ENCODE results near the gene EDDM3A. TPM values are rescaled to one million over a fixed set of nuclear protein-coding genes. Genes with fewer than 3 reads are reported as not detected.

Gene EDDM3A
- total RNA-seq, 4 donors from 2014 or later: not detected

DNA sequence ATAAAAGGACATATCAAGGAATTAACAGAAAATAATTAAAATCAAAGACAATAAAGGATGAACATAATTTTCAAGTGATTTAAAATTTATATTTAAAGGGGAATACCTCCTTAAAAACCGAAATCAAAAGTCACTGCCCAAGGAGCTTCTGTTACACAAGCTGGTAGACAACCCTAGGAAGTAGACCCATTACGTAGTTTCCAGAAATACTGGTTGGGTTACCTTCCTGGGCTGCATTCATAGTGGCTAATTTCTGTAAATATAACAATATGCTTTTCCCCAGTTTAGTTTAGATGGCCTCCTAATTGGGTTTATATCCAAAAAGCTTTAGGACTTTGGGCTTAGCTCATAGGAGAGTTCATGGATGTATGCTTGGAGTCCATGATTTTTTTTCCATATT lies 2.1 kb upstream of the EDDM3A start:
- H3K27me3 ChIP-seq: no peaks in the 10 kb centered on the region
- TF ChIP-seq, protein P1, sequence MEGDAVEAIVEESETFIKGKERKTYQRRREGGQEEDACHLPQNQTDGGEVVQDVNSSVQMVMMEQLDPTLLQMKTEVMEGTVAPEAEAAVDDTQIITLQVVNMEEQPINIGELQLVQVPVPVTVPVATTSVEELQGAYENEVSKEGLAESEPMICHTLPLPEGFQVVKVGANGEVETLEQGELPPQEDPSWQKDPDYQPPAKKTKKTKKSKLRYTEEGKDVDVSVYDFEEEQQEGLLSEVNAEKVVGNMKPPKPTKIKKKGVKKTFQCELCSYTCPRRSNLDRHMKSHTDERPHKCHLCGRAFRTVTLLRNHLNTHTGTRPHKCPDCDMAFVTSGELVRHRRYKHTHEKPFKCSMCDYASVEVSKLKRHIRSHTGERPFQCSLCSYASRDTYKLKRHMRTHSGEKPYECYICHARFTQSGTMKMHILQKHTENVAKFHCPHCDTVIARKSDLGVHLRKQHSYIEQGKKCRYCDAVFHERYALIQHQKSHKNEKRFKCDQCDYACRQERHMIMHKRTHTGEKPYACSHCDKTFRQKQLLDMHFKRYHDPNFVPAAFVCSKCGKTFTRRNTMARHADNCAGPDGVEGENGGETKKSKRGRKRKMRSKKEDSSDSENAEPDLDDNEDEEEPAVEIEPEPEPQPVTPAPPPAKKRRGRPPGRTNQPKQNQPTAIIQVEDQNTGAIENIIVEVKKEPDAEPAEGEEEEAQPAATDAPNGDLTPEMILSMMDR (IDR thresholded peaks at IDR 0.05): no peak
- no peak for TF ChIP-seq POLR2A (IDR thresholded peaks at IDR 0.05)
- H3K27ac ChIP-seq: no peak overlapping the region

DNA sequence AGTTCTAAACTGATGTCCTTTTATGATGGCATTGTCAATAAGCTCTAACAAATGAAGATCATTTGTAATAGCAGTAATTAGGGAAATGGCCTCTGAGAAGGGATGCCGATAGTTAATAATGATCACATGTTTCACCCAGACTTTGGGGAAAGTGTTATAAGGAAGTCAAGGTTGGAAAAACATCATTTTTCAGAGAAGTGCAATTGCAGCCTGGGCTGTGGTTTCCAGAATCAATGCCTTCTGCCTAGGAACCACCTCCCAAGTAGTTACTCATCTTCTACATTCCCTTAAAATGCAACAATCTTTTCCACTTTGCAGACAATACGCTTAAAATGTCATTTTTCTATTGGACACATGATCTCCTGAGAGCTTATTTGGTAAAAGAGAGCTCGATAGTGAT lies 879 bp downstream of the EDDM3A start:
- WGBS, 2 donors: 85 to 90% methylated on average over 3 of the region's 3 CpGs
- H3K36me3 ChIP-seq: no peaks in the 10 kb centered on the region

More for the DNA sequence above, 2.1 kb upstream of the EDDM3A start:
- Histone ChIP-seq H3K9me3 (no peaks in the 10 kb centered on the region), H3K4me1 (no peaks in the 10 kb centered on the region), H3K4me3 (replicated peaks in 1 of 3) (no peak overlapping the region), H3K36me3 (no peaks in the 10 kb centered on the region)
- intact Hi-C loops (cut with DNase I): no loop called here
- no peak for DNase-seq
- WGBS, 2 donors: 88 to 89% methylated on average over 2 of the region's 2 CpGs

DNA sequence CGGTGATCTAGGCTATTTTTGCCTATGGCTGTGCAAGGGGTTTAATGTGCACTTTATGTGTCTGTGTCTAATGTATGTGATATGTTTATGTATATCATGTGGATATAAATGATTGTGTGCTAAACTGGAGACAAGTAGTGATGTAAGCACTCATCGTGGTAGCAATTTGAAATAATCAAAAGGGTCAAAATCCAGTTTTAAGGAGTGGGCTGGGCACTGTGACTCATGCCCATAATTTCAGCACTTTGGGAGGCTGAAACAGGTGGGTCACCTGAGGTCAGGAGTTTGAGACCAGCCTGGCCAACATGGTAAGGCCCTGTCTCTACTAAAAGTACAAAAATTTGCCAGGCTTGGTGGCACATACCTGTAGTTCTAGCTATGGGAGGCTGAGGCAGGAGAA lies 2.8 kb downstream of the EDDM3A start:
- WGBS, 2 donors: 93 to 96% methylated on average over 2 of the region's 2 CpGs
- TF ChIP-seq, protein P1 (IDR thresholded peaks at IDR 0.05): no peak
- TF ChIP-seq POLR2A (IDR thresholded peaks at IDR 0.05): no peak
- no peak overlapping the region for H3K27ac ChIP-seq
- H3K4me3 ChIP-seq (replicated peaks in 1 of 3): no peak overlapping the region
- intact Hi-C loops (cut with DNase I): no loop called here
- no peaks in the 10 kb centered on the region for H3K27me3 ChIP-seq
- no peaks in the 10 kb centered on the region for H3K36me3 ChIP-seq
- H3K9me3 ChIP-seq: no peaks in the 10 kb centered on the region
- H3K4me1 ChIP-seq: no peaks in the 10 kb centered on the region
- DNase-seq: no peak

More for the DNA sequence above, 879 bp downstream of the EDDM3A start:
- H3K4me1 ChIP-seq: no peaks in the 10 kb centered on the region
- H3K27ac ChIP-seq: no peak overlapping the region
- no peak for DNase-seq
- no peaks in the 10 kb centered on the region for H3K9me3 ChIP-seq
- intact Hi-C loops (cut with DNase I): no loop called here
- H3K4me3 ChIP-seq (replicated peaks in 1 of 3): no peak overlapping the region
- TF ChIP-seq, protein P1 (IDR thresholded peaks at IDR 0.05): no peak
- H3K27me3 ChIP-seq: no peaks in the 10 kb centered on the region

DNA sequence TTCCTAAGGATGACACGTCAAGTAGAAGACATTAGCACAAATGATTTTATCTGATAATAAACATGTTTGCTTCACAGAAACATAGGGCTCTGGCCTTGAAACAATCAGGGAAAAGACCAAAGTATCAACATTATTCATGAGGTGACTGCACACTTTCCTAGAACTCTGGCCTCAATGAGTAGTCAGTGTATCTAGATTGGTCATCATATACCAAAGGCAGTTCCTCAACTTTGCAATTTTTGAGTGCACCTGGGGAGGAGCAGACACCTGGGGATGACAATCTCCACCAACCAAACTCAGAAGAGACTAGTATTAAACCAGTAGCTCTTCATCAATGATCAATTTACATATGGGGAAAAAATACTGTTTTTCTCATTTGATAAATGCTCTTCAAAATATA lies 4.5 kb downstream of the EDDM3A start:
- peaks cover 3 to 8% of the 10 kb centered on the region in 2 donors for H3K4me1 ChIP-seq
- TF ChIP-seq POLR2A (IDR thresholded peaks at IDR 0.05): no peak
- TF ChIP-seq, protein P1 (IDR thresholded peaks at IDR 0.05): no peak
- no peak overlapping the region for H3K4me3 ChIP-seq (replicated peaks in 1 of 3)
- H3K27me3 ChIP-seq: no peaks in the 10 kb centered on the region
- no peaks in the 10 kb centered on the region for H3K36me3 ChIP-seq
- no peaks in the 10 kb centered on the region for H3K9me3 ChIP-seq
- DNase-seq: no peak
- intact Hi-C loops (cut with DNase I): no loop called here
- WGBS, 2 donors: 88 to 96% methylated on average over 1 of the region's 1 CpG
- H3K27ac ChIP-seq: no peak overlapping the region

DNA sequence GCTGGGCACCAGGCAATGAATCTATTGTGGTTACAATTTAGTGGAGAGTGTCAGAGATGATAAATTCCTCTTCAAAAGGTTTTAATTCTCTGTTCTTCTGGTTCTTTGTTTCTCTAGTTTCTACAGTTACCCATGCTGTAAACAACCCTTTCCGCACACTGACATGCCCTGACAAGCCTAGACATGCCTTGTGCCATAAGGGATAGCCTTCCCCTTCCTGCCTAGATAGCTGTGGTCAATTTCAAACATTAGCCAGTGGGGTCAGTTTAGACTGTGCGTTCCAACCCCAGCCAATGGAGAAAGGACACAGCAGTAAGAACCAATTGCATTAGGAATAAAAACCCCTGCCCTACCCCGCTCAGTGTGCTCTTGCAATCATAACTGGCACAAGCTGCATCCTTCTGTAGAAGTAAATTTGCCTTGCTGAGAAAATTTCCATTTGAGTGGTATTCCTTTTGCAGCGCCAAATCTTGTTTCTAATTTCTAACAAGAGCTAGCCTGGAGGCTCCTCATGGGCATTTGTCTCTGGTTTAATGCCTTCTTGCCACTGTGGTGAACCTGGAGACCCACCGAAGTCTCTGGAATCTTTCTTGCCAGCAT lies 6.4 kb downstream of the EDDM3A start:
- intact Hi-C loops (cut with DNase I): no loop called here
- Histone ChIP-seq H3K36me3 (no peaks in the 10 kb centered on the region), H3K27me3 (no peaks in the 10 kb centered on the region), H3K4me1 (peaks cover 3 to 8% of the 10 kb centered on the region in 2 donors), H3K27ac (no peak overlapping the region), H3K9me3 (no peaks in the 10 kb centered on the region), H3K4me3 (replicated peaks in 1 of 3) (no peak overlapping the region)
- WGBS, 2 donors: 91 to 96% methylated on average over 5 of the region's 5 CpGs
- TF ChIP-seq, protein P1 (IDR thresholded peaks at IDR 0.05): no peak
- no peak for TF ChIP-seq POLR2A (IDR thresholded peaks at IDR 0.05)
- DNase-seq: no peak
